Suprapubic skin (tissue), 3 donors: Measurements from ENCODE around the gene PAX9.

Experiments
- POLR2A ChIP-seq, 2 donors: fragments of 450-650 bp; IDR thresholded peaks; one replicate each; pipeline ENCODE4 v1.6.1; 2017; ENCODE audit warnings: antibody characterized with exemption in 2 of 2, mild to moderate bottlenecking in 2 of 2, moderate library complexity in 2 of 2
- TF ChIP-seq, protein P1 (sequence below), 2 donors: fragments of 200-600 bp in 1 of 2; fragments of 450-650 bp in 1 of 2; sonication (generic) in 1 of 2; IDR thresholded peaks; one replicate each; pipeline ENCODE4 v1.5.1; 2016 to 2019; ENCODE audit warnings: antibody characterized with exemption in 2 of 2, mild to moderate bottlenecking in 1 of 2, moderate library complexity in 1 of 2

DNA sequence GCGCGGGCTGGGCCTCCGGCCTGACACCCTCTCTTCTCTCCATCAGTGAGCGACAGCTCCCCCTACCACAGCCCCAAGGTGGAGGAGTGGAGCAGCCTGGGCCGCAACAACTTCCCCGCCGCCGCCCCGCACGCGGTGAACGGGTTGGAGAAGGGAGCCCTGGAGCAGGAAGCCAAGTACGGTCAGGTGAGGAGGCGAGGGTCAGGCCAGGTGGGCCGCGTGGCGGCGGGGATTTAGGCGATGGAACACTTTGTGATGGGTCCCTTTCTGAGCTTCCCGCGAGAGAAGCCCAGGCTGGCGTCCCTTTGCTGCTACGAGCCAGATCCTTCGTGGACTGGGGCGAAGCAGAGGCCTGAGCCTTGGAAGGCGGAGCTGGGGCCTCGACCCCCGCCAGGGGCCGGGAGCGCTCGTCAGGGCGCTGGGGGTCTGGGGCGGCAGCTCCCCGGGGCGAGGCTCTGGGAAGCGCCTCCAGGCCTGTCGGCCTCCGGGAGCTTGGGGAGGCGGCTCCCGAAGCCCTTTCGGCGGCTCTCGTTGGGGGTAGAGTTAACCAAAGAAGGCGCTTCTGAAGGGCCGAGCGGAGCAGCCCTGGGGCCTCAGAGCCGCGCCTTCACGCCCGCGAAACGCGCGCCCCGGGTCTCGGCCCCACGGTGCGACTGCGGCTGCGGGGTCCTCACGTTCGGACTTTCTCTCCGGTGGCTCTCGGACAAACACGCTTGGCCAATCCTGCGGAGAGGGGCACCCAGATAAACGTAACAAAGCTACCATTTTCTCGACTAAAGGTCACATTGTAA, 5.0 kb downstream of the PAX9 start:
- TF ChIP-seq, protein P1, sequence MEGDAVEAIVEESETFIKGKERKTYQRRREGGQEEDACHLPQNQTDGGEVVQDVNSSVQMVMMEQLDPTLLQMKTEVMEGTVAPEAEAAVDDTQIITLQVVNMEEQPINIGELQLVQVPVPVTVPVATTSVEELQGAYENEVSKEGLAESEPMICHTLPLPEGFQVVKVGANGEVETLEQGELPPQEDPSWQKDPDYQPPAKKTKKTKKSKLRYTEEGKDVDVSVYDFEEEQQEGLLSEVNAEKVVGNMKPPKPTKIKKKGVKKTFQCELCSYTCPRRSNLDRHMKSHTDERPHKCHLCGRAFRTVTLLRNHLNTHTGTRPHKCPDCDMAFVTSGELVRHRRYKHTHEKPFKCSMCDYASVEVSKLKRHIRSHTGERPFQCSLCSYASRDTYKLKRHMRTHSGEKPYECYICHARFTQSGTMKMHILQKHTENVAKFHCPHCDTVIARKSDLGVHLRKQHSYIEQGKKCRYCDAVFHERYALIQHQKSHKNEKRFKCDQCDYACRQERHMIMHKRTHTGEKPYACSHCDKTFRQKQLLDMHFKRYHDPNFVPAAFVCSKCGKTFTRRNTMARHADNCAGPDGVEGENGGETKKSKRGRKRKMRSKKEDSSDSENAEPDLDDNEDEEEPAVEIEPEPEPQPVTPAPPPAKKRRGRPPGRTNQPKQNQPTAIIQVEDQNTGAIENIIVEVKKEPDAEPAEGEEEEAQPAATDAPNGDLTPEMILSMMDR (IDR thresholded peaks at IDR 0.05) = no peak
- no peak for TF ChIP-seq POLR2A (IDR thresholded peaks at IDR 0.05)
